Ishikawa (cell line): ENCODE data around the gene SRSF12.

Experiments
- CEBPB ChIP-seq: IDR thresholded peaks from 2 replicates; pipeline ENCODE4 v1.6.1; 2012
- CREB1 ChIP-seq: IDR thresholded peaks from 2 replicates; pipeline ENCODE4 v1.6.1; 2012; ENCODE audit warnings: low read depth
- EGR1 ChIP-seq: IDR thresholded peaks from 2 replicates; pipeline ENCODE4 v1.6.1; 2012
- EP300 ChIP-seq: IDR thresholded peaks from 2 replicates; pipeline ENCODE4 v1.6.1; 2012; ENCODE audit warnings: borderline replicate concordance
- FOXM1 ChIP-seq: IDR thresholded peaks from 2 replicates; pipeline ENCODE4 v1.6.1; 2012; ENCODE audit warnings: low read depth, borderline replicate concordance
- MAX ChIP-seq: IDR thresholded peaks from 2 replicates; pipeline ENCODE4 v1.6.1; 2012
- RAD21 ChIP-seq: IDR thresholded peaks from 2 replicates; pipeline ENCODE4 v1.6.1; 2012; ENCODE audit warnings: low read depth
- REST ChIP-seq: IDR thresholded peaks from 2 replicates; pipeline ENCODE4 v1.6.1; 2012; ENCODE audit warnings: low read depth, mild to moderate bottlenecking
- TAF1 ChIP-seq: IDR thresholded peaks from 2 replicates; pipeline ENCODE4 v1.6.1; 2012; ENCODE audit warnings: low read depth, mild to moderate bottlenecking
- TCF12 ChIP-seq: IDR thresholded peaks from 2 replicates; pipeline ENCODE4 v1.6.1; 2012; ENCODE audit warnings: low read depth
- TEAD4 ChIP-seq: IDR thresholded peaks from 2 replicates; pipeline ENCODE4 v1.6.1; 2012
- USF1 ChIP-seq: IDR thresholded peaks from 2 replicates; pipeline ENCODE4 v1.6.1; 2012
- YY1 ChIP-seq: IDR thresholded peaks from 2 replicates; pipeline ENCODE4 v1.6.1; 2012; ENCODE audit warnings: low read depth
- ZBTB7A ChIP-seq: IDR thresholded peaks from 2 replicates; pipeline ENCODE4 v1.6.1; 2012; ENCODE audit warnings: low read depth

- TF ChIP-seq CREB1 = no peak
- no peak for TF ChIP-seq TEAD4
- TF ChIP-seq REST = no peak
- no peak for TF ChIP-seq EP300
- no peak for TF ChIP-seq CEBPB
- no peak for TF ChIP-seq MAX
- TF ChIP-seq EGR1 = no peak
- TF ChIP-seq YY1 = no peak
- TF ChIP-seq RAD21 = no peak
- no peak for TF ChIP-seq FOXM1
- TF ChIP-seq TAF1 = no peak
- TF ChIP-seq USF1 = no peak
- no peak for TF ChIP-seq ZBTB7A
- no peak for TF ChIP-seq TCF12
These were observed 38.2 kb downstream of the SRSF12 start for GRCh38 chr6:89079511-89080234.
